ENCODE data around the gene MAML2.

DNA sequence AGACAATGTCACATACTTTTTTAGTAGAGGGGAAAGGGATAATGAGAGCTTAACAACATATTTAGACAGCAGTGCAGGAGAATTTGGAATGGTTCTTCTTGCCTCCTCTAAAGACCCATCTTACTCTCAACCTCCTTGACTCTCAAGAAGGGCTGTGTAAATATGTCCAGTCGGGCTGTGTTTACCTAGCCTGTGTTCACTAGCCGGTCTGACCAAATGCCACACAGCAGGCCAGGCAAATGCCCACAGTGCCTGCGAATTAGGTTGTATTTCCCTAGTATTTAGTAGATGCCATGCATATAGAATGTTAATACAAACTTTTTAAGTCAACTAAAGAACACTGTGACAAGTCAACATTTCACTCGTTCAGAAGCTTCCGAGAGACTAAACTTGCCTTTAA lies 367.7 kb downstream of the MAML2 start:
- TF ChIP-seq POLR2A (IDR thresholded peaks at IDR 0.05) = no peak
- TF ChIP-seq, protein P1, sequence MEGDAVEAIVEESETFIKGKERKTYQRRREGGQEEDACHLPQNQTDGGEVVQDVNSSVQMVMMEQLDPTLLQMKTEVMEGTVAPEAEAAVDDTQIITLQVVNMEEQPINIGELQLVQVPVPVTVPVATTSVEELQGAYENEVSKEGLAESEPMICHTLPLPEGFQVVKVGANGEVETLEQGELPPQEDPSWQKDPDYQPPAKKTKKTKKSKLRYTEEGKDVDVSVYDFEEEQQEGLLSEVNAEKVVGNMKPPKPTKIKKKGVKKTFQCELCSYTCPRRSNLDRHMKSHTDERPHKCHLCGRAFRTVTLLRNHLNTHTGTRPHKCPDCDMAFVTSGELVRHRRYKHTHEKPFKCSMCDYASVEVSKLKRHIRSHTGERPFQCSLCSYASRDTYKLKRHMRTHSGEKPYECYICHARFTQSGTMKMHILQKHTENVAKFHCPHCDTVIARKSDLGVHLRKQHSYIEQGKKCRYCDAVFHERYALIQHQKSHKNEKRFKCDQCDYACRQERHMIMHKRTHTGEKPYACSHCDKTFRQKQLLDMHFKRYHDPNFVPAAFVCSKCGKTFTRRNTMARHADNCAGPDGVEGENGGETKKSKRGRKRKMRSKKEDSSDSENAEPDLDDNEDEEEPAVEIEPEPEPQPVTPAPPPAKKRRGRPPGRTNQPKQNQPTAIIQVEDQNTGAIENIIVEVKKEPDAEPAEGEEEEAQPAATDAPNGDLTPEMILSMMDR (IDR thresholded peaks at IDR 0.05) = no peak
